ENCODE results near the gene GGA1. TPM values are rescaled to one million over a fixed set of nuclear protein-coding genes. Genes with fewer than 3 reads are reported as not detected.

The GGA1 gene
- total and polyA plus RNA-seq, 9 of the 15 experiments (the other 6 are each of a cell fraction or from before 2014, with no cell fraction given): 1.5 to 69.5 (median 31.6) TPM

DNA sequence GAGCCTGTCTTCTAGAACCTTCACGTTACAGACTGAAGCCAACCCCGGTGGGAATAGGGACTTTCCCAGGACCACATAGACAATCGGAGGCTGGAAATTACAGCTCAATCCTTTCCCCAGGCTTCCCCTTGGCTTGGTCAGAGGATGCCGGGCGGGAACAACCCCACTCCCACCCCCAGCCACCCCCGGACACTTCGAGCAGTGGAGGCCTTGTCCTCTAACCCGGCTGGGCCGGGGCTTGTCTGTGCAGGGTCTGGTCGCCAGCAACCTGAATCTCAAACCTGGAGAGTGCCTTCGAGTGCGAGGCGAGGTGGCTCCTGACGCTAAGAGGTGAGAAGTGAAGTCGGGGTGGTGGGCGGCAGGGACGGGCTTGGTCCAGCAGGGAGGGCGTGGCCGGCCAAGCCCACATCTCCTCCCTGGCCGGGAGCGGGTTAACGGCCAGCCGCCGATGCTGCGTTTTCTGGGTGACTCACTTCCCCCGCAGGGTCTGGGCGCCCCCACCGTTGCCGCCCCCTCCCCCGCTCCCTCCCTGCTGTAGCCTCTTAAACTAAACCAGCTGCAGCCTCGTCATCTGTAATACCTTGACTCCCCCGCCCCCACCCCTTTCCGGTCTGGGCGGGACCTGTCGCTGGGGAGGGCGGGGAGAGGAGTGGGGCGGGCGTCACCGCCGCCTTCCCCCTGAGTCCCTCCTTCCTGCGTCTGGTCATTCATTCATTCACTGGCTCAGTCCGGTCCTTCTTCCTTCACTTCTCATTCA is 68.3 kb downstream of the GGA1 start (continued):
- TF ChIP-seq, protein P1, sequence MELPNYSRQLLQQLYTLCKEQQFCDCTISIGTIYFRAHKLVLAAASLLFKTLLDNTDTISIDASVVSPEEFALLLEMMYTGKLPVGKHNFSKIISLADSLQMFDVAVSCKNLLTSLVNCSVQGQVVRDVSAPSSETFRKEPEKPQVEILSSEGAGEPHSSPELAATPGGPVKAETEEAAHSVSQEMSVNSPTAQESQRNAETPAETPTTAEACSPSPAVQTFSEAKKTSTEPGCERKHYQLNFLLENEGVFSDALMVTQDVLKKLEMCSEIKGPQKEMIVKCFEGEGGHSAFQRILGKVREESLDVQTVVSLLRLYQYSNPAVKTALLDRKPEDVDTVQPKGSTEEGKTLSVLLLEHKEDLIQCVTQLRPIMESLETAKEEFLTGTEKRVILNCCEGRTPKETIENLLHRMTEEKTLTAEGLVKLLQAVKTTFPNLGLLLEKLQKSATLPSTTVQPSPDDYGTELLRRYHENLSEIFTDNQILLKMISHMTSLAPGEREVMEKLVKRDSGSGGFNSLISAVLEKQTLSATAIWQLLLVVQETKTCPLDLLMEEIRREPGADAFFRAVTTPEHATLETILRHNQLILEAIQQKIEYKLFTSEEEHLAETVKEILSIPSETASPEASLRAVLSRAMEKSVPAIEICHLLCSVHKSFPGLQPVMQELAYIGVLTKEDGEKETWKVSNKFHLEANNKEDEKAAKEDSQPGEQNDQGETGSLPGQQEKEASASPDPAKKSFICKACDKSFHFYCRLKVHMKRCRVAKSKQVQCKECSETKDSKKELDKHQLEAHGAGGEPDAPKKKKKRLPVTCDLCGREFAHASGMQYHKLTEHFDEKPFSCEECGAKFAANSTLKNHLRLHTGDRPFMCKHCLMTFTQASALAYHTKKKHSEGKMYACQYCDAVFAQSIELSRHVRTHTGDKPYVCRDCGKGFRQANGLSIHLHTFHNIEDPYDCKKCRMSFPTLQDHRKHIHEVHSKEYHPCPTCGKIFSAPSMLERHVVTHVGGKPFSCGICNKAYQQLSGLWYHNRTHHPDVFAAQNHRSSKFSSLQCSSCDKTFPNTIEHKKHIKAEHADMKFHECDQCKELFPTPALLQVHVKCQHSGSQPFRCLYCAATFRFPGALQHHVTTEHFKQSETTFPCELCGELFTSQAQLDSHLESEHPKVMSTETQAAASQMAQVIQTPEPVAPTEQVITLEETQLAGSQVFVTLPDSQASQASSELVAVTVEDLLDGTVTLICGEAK (IDR thresholded peaks at IDR 0.05): 0 out of 2 replicates have a peak, but pooled peaks have one; percentile 9
- TF ChIP-seq, protein P1 (CRISPR knock-in tag; IDR thresholded peaks at IDR 0.05): no peak
- no peak for TF ChIP-seq NFYB (IDR thresholded peaks at IDR 0.05; ENCODE audit: extremely low read depth, insufficient read length)
- TF ChIP-seq, protein P2, sequence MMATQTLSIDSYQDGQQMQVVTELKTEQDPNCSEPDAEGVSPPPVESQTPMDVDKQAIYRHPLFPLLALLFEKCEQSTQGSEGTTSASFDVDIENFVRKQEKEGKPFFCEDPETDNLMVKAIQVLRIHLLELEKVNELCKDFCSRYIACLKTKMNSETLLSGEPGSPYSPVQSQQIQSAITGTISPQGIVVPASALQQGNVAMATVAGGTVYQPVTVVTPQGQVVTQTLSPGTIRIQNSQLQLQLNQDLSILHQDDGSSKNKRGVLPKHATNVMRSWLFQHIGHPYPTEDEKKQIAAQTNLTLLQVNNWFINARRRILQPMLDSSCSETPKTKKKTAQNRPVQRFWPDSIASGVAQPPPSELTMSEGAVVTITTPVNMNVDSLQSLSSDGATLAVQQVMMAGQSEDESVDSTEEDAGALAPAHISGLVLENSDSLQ (IDR thresholded peaks at IDR 0.05): no peak; the same call in none of the 2 replicates
- TF ChIP-seq STAT6 (CRISPR knock-in tag; IDR thresholded peaks at IDR 0.05): no peak
- TF ChIP-seq LARP7 (IDR thresholded peaks at IDR 0.05): no peak
- TF ChIP-seq MIER1 (IDR thresholded peaks at IDR 0.05; ENCODE audit: low read depth): no peak
- TF ChIP-seq DPF2 (IDR thresholded peaks at IDR 0.05): peak; percentile 79
- no peak for TF ChIP-seq MAFK (IDR thresholded peaks at IDR 0.05; ENCODE audit: low read length)
- no peak for TF ChIP-seq ZNF41 (CRISPR knock-in tag; conservative IDR thresholded peaks at IDR 0.05)
- TF ChIP-seq EP400 (IDR thresholded peaks at IDR 0.05): peak; percentile 60
- TF ChIP-seq MTA3 (IDR thresholded peaks at IDR 0.05; ENCODE audit: borderline replicate concordance): no peak
- TF ChIP-seq, protein P3, sequence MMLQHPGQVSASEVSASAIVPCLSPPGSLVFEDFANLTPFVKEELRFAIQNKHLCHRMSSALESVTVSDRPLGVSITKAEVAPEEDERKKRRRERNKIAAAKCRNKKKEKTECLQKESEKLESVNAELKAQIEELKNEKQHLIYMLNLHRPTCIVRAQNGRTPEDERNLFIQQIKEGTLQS (IDR thresholded peaks at IDR 0.05): peak; percentile 88
- TF ChIP-seq, protein P3 (CRISPR knock-in tag; conservative IDR thresholded peaks at IDR 0.05): no peak
- TF ChIP-seq CBFA2T2 (conservative IDR thresholded peaks at IDR 0.05): peak; percentile 34; the same call in 1 of the 2 replicates

Data from K562 (cell line).